Inflammatory macrophage treated with lipopolysaccharide for 4 hours (primary cell): ENCODE measurements around the gene STAM.

Experiments used
- DNase-seq: peaks from one replicate; pipeline ENCODE4 v3.0.0-alpha.2; 2020

STAM gene

GRCh38 chr10:17733620-17734019 is 89.7 kb downstream of the STAM start:
- DNase-seq: no peak

DNA sequence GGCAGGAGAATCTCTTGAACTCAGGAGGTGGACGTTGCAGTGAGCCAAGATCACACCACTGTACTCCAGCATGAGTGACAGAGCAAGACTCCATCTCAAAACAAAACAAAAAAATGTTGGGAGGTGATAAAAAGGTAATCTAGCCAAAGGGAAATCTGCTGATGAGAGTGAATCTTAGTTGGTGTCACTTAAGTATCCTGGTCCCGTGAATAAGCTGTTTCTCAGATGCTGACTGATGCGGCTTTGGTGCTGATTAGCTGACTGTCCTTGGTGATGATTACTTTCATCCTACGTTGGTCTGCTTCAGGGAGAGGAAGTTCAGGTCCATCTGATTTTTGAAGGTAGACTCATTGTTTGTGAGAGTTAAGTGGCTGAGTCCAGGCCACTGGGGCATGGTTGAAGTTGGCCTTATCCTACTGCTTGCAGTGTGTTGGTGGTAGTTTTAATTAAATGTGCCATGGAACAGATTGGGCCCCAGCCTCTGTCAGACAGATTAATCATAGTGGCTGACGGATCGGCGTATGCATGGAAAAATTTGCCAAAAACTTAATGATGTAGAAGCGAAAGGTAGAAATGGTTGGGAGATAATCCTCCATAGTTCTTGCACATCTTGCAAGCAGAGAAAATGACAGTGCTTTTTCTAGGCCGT is 90.6 kb downstream of the STAM start:
- no peak for DNase-seq

GRCh38 chr10:17735166-17735941 is 91.4 kb downstream of the STAM start:
- DNase-seq: no peak

GRCh38 chr10:17736223-17736622 is 92.3 kb downstream of the STAM start:
- no peak for DNase-seq

DNA sequence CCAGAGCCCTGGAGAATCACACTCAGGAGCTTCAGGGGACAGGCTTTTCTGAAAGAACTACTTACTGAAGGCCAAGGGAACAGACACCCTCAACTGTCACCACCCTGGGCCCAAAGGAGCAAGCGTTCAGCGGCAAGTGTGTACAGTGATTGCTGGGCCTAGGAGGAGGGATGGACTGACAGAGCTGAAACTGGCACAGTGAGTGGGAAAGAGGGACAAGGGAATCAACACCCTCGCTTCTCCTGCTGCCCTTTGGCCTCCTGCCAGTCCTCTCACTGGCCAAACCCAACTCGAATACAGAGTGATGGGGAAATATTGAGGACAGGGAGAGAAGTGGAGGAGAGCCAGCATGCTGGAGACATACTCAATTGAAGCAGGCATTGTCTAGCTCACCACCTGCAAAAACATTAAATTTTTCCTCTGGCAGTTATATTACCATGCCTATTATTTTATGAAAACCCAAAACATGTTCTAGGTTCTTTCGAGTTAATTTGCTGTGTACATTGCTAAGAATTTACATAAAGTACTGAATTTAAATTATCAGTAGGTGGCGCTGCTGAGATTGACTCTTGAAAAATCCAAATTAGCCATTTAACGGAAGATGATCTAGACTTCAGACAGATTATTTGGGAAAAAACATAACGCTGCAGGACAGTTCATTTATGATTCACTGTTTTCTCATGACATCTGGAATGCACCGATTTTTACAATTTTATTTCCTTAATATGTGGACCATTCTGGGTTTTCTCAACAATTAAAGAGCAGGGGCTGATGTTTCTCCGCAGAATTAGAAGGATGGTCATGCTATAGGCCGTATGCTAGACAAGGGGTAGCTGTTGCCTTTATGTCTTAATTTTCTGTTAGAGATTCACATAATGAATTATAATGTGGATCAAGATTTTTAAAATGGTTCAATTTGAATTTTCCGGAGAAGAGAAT is 93.3 kb downstream of the STAM start:
- peak; percentile 64 for DNase-seq

GRCh38 chr10:17740668-17741067 is 96.7 kb downstream of the STAM start:
- no peak for DNase-seq

GRCh38 chr10:17742918-17743317 is 99.0 kb downstream of the STAM start:
- peak; percentile 60 for DNase-seq

GRCh38 chr10:17743437-17743836 is 99.5 kb downstream of the STAM start:
- peak; percentile 42 for DNase-seq

DNA sequence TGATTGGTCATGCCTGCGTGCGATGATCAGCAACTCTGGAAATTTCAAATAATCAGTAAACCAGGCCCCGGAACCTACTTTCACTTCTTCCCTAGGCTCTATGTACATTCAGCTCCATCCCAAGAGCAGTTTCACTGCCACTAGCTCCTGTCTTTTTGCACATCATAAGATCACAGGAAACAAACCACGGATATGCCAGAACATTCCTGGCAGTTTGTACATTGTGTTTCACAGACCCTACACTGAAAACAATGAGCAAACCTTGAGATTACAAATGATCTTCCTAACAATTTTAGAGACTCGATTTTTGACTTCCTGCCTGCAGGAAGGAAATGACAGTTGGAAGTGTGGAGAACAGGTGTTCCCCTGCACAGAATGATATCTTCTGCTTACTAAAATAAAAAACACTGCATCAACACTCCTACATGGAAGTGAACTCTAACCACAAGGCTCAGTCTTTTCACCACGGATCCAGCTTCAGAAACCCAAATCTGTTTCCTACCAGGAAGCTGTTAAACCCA is 100.5 kb downstream of the STAM start:
- peak; percentile 75 for DNase-seq

- no peak for DNase-seq
Observed at GRCh38 chr10:17747883-17748550, 104.1 kb downstream of the STAM start.

DNA sequence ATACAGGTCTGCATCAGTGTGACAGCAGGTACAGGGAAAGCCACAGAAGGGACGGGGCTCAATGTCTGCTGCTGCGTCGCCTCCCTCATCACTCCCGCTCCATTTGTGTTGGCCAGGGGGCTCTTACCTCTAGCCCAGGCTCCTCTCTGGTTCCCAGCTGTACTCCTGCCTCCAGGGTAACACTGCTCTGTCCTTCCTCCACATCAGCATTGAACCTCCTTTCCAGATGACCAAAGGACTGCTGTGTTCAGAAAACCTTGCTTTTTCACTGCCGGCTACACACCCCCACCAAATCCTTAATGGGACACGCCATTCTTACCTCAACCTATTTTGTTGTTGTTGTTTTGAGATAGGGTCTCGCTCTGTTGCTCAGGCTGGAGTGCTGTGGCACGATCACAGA is 105.9 kb downstream of the STAM start:
- DNase-seq: no peak

GRCh38 chr10:17751781-17752445 is 108.0 kb downstream of the STAM start, which contains the start of gene TMEM236:
Gene TMEM236, plus strand, starts transcription at chr10:17752201. Its CDS starts 95 bp downstream, at chr10:17752296.
- no peak for DNase-seq

- DNase-seq: peak; percentile 39
Observed at GRCh38 chr10:17756557-17757217, 112.7 kb downstream of the STAM start.

DNA sequence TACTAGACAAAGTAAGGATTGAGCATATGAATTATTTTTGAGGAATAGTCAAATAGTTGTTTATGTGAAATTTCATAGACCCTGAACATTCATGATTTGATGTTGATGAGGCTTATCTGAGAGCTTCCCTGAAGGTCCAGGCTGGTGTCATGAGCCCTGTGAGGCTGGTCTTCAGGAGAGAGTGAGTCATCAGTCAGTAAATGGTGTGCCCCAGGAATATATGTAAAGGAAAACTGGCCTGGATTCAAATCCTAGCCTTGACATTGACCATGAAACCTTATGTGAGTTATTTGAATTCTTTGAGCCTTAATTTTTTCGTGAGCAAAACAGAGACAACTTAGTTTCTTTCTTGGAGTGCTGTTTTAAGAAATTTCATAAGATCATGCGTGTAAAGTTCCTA is 114.2 kb downstream of the STAM start:
- no peak for DNase-seq

- DNase-seq: no peak
Observed at GRCh38 chr10:17758896-17759295, 114.9 kb downstream of the STAM start.

GRCh38 chr10:17764142-17764541 is 120.2 kb downstream of the STAM start:
- DNase-seq: no peak

GRCh38 chr10:17765602-17766001 is 121.7 kb downstream of the STAM start:
- no peak for DNase-seq
